ENCODE data around the gene SPN.

Gene SPN

DNA sequence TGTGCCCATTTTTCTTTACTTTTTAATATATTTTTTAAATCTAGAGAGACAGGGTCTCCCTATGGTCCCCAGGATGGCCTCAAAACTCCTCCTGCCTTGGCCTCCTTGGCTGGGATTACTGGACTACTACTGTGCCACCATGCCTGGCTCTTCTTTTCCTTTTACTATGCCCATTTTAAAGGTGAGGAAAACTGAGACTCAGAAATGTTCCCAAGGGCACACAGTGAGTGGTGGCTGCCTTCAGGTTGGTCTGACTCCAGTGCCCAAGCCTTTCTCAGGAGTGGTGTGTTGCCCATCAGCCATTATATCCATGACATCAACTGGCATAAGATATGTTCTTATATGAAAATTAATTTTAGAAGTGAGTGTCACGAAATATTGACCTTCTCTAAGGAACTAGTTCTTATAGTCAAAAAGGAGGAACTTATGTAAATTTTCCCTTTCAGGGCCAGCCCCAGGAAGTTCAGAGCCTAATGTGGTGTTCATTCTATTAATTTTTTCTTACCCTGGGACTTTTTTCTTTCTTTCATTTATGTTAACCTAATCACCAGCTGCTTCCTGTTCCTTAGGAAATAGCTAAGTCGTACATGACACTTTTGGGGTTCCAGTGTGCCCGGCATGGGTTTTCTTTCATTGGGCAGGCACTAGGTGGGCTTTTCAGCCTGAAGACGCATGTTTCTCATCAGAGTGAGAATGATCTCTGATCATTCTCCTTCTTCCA is 17.9 kb upstream of the SPN start:
- TF ChIP-seq FOXP2 (optimal IDR thresholded peaks at IDR 0.05; ENCODE audit: borderline replicate concordance, extremely low read depth, extremely low read length, insufficient read depth): no peak
- no peak for TF ChIP-seq SIN3A (IDR thresholded peaks at IDR 0.05; ENCODE audit: borderline replicate concordance, insufficient read depth, low read length)
- TF ChIP-seq, protein P1, sequence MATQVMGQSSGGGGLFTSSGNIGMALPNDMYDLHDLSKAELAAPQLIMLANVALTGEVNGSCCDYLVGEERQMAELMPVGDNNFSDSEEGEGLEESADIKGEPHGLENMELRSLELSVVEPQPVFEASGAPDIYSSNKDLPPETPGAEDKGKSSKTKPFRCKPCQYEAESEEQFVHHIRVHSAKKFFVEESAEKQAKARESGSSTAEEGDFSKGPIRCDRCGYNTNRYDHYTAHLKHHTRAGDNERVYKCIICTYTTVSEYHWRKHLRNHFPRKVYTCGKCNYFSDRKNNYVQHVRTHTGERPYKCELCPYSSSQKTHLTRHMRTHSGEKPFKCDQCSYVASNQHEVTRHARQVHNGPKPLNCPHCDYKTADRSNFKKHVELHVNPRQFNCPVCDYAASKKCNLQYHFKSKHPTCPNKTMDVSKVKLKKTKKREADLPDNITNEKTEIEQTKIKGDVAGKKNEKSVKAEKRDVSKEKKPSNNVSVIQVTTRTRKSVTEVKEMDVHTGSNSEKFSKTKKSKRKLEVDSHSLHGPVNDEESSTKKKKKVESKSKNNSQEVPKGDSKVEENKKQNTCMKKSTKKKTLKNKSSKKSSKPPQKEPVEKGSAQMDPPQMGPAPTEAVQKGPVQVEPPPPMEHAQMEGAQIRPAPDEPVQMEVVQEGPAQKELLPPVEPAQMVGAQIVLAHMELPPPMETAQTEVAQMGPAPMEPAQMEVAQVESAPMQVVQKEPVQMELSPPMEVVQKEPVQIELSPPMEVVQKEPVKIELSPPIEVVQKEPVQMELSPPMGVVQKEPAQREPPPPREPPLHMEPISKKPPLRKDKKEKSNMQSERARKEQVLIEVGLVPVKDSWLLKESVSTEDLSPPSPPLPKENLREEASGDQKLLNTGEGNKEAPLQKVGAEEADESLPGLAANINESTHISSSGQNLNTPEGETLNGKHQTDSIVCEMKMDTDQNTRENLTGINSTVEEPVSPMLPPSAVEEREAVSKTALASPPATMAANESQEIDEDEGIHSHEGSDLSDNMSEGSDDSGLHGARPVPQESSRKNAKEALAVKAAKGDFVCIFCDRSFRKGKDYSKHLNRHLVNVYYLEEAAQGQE (IDR thresholded peaks at IDR 0.05; ENCODE audit: insufficient read depth in 1 of 2, low read depth in 2 of 2, low read length in 2 of 2): no peak
- no peak for TF ChIP-seq POLR2AphosphoS5 (IDR thresholded peaks at IDR 0.05; ENCODE audit: low read depth, low read length)
- TF ChIP-seq TAF1 (IDR thresholded peaks at IDR 0.05; ENCODE audit: borderline replicate concordance, insufficient read depth, low read length): no peak

- TF ChIP-seq POLR2AphosphoS5 (IDR thresholded peaks at IDR 0.05; ENCODE audit: low read depth, low read length) (no peak), TAF1 (IDR thresholded peaks at IDR 0.05; ENCODE audit: borderline replicate concordance, insufficient read depth, low read length) (no peak), SIN3A (IDR thresholded peaks at IDR 0.05; ENCODE audit: borderline replicate concordance, insufficient read depth, low read length) (no peak), FOXP2 (optimal IDR thresholded peaks at IDR 0.05; ENCODE audit: borderline replicate concordance, extremely low read depth, extremely low read length, insufficient read depth) (no peak)
- TF ChIP-seq, protein P1 (IDR thresholded peaks at IDR 0.05; ENCODE audit: insufficient read depth in 1 of 2, low read depth in 2 of 2, low read length in 2 of 2): no peak
Measured at GRCh38 chr16:29645694-29646187, 17.3 kb upstream of the SPN start.

DNA sequence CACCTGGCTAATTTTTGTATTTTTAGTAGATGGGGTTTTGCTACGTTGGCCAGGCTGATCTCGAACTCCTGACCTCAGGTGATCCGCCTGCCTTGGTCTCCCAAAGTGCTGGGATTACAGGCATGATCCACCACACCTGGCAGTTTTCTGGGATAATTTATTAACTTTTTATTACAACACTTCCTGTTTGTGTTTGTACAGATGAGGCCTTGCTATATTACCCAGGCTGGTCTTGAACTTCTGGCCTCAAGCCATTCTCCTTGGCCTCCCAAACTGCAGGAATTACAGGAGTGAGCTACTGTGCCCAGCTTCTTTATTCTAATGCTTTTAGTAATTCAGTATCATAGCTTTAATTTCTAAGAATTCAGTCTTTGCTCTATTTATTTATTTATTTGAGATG is 16.1 kb upstream of the SPN start:
- TF ChIP-seq TAF1 (IDR thresholded peaks at IDR 0.05; ENCODE audit: borderline replicate concordance, insufficient read depth, low read length) (no peak), FOXP2 (optimal IDR thresholded peaks at IDR 0.05; ENCODE audit: borderline replicate concordance, extremely low read depth, extremely low read length, insufficient read depth) (no peak), POLR2AphosphoS5 (IDR thresholded peaks at IDR 0.05; ENCODE audit: low read depth, low read length) (no peak), SIN3A (IDR thresholded peaks at IDR 0.05; ENCODE audit: borderline replicate concordance, insufficient read depth, low read length) (no peak)
- TF ChIP-seq, protein P1 (IDR thresholded peaks at IDR 0.05; ENCODE audit: insufficient read depth in 1 of 2, low read depth in 2 of 2, low read length in 2 of 2): no peak

DNA sequence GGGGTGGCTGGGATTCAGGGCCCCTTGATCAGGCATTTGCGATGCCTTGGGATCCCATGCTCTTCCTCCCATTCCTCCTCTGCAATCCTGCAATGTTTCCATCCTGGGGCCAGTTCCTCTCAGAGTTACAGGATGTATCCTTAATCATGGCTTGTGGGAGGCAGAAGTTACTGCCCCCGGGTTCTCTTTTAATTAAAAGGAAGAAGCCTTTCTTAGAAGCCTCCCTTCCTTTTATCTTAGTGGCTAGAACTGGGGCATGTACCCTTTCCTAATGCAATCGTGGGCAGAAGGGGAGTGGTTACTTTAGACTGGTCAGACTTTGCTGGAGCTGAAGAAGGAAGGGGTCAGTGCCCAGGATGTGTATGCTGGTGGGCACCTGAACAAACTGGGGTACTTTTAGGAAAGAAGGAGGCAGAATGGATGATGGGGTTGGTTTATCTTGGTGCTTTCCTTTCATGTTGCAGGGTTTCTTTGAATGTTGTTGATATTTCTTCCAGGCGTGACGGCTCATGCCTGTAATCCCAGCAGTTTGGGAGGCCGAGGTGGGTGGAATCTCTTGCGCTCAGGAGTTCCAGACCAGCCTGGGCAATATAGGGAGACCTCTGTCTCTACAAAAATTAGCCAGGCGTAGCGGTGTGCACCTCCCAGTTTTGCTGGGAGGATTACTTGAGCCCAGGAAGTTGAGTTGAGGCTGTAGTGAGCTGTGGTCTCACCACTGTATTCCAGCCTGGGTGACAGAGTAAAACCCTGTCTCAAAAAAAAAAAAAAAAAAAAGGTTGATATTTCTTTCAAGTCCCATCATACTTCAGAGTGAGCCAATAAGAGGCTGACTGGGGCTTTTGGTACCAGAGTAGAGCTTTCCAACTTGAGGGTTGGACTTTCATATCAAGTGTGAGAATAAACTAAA is 13.2 kb upstream of the SPN start:
- TF ChIP-seq SIN3A (IDR thresholded peaks at IDR 0.05; ENCODE audit: borderline replicate concordance, insufficient read depth, low read length) (no peak), POLR2AphosphoS5 (IDR thresholded peaks at IDR 0.05; ENCODE audit: low read depth, low read length) (no peak), FOXP2 (optimal IDR thresholded peaks at IDR 0.05; ENCODE audit: borderline replicate concordance, extremely low read depth, extremely low read length, insufficient read depth) (no peak), TAF1 (IDR thresholded peaks at IDR 0.05; ENCODE audit: borderline replicate concordance, insufficient read depth, low read length) (no peak)
- TF ChIP-seq, protein P1 (IDR thresholded peaks at IDR 0.05; ENCODE audit: insufficient read depth in 1 of 2, low read depth in 2 of 2, low read length in 2 of 2): no peak

All from PFSK-1 (cell line).